HG02623 (cell line): Measurements from ENCODE around the gene KLHL35.

Source experiments
- ATAC-seq: cut with Tn5 transposase; IDR thresholded peaks from one replicate; pipeline ENCODE4 v1.9.1; 2021; ENCODE audit warnings: moderate library complexity; ENCODE audit not compliant: unreplicated experiment

Gene KLHL35

DNA sequence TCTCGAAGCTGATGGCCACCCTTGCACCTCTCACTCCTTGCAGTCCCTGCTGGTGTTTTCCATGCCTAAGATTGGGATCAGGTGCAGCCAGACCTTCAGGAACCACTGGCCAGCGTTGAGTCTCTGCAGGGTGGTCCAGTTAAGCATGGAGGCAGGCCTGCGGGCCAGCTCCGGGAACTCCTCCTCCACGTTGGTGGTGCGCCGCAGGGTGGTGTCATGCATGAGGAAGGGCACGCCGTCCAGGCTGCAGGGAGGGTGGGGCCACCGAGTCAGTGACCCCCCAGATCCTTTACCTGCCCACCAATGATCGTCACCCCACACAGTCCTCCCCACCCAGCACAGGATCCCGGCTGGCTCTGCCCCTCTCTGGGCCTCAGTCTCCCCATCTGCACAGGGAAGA lies 10.0 kb upstream of the KLHL35 start:
- ATAC-seq: no peak

DNA sequence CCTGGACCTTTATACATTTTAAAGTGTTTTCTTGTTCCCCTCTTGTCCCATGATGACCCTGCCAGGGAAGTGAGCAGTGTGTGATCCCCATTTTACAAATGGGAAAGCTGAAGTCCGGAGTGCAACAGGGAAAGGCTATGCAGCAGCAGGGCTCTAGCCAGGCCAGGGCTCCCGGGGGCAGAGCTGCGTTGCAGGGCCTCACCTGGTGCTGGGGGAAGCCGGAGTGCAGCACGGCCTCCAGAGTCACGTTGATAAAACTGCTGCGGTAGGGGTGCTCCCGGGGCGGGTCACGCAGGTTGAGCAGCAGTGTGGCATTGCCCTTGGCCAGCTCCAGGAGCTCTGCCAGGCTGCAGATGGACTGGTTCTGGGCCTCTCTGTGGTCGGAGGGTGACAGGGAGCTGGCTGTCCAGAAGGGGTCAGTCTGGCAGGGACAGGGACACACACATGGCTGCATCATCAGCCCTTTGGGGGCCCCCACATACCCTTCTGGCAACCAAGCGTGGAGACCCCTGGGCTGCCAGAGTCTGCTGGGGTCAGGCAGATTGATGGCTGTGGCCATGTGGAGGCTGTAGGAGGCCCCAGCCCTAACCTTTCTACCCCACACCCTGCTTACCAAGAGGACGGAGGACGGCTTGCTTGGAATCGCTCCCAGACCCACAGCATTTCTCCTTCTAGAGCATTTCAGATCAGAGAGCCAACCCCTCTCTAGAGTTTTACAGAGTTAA lies 9.3 kb upstream of the KLHL35 start:
- no peak for ATAC-seq

DNA sequence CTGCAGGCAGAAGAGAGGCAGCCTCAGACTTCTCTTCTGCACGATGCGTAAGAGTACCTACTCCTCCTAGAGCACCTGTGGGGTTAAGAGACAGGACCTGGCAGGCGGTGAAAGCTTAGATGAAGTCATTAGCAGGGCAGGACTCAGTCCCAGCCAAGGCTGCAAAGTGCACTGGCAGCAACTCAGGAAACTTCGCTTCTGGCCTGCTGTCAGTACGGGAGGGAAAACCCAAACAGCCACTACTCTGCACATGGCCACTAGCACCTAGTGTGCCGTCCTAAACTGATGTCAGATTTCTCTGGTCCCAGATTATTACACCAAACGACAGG lies 8.8 kb upstream of the KLHL35 start:
- no peak for ATAC-seq

DNA sequence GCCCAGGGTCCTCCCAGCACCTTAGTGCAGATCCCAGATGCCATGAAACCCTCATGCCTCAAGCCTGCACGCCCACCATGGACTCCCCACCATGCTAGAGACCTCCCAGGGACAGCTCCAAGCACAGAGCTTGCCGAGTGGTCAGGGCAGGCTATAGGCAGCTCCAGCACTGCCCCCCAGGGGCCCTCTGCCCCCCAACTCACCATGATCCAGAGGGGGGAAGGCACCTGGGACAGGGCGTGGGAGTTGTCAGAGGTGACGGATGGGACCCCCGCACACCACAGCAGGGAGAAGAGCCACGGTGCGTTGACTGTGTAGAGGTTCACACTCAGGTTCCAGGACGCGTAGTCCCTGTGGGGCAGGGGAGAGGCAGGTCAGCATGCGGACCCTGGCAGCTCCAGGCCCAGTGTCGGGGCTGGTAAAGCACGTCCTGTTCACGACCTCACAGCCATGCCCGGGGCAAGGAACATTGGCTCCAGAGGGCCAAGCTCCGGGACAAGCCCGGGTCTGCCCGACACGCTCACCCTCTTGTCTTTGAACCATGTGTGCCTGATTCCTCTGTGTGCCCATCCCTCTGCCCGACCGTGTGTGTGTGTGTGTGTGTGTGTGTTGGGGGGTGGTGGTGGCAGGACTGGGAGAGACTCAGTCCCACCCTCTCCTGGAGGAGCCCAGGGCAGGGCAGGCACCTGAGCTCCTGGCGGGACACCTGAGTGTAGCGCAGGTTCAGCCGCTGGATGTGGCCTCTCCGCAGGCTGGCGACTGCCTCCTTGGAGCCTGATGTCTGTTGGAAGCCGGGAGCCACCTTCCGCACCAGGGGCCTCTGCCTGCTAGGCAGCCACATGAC lies 8.2 kb upstream of the KLHL35 start:
- ATAC-seq: no peak

DNA sequence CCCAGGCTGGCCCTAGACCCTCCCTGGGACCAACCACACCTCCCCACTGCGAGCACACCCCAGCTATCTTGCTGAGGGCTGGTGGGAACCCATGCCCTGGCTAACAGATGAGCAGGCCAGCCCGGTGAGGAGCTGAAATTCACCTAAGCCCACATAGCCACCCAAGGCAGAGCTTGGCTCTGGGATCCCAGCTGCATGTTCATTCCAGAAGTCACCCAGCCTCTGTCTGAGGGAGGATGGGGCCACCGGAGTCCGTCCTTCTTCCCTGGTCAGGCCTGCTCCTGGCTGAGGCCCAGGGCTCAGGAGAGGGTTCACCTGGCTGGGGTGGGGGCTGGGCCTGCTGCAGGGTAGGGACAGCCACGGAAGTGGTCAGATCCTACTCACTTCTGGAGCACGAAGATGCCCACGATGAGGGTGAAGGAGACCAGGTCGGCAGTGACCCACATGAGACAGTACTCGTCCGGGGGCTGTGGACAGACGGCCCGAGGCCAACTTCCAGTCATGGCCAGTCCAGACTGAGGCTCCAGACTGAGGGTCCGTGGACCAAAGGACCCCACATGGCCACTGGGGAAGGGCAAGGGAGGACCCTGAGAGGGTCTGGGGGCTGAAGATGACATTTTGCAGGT lies 6.6 kb upstream of the KLHL35 start:
- no peak for ATAC-seq

DNA sequence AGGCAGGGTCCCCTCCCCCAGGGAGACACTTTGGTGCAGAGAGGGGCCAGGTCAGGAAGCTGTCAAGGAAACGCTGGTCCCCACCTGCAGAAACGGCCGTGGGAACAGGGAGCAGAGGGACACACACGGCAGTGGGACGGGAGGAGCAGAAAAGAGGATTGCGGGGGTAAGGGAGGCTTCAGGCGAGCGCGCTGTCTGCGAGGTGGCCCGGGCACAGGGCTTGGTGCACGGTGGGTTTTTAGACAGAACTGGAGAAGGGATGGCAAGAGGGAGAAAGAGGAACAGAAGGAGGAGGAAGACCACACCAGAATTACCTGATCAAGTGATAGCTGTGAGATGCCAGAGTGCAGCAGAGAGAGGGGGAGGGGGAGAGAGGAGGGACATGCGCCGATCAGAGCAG lies 6.0 kb upstream of the KLHL35 start:
- no peak for ATAC-seq

DNA sequence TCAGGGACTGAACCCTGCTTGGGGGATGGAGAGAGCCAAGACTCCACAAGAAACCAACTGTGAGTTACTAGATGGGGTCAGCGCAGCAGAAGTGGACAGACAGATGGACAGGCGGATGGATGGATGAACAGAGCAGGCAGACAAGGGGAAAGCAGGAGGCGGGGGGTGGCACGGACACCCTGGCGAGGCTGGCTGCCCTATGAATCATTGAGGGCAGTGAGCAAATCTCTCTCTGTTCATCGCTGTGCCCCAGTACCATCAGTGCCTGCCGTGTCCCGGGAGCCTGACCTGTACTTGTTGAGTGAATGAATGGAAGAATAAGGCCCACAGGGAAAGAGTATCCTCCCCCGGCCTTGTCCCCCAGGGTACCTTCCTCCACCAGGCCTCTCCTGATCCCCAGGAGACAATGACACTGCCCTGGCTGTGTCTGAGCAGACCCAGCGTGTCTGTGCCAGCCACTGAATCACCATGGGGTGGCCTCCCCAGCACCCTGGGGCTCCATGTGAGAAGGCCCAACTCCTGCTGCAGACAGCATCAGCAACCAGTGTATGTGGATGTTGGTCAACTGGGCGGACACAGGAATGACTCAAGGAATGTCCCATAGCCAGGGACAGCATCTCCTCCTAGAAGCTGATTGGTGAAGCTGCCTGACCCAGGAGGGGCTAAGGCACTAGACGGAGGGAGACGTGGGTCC lies 5.1 kb upstream of the KLHL35 start:
- no peak for ATAC-seq

DNA sequence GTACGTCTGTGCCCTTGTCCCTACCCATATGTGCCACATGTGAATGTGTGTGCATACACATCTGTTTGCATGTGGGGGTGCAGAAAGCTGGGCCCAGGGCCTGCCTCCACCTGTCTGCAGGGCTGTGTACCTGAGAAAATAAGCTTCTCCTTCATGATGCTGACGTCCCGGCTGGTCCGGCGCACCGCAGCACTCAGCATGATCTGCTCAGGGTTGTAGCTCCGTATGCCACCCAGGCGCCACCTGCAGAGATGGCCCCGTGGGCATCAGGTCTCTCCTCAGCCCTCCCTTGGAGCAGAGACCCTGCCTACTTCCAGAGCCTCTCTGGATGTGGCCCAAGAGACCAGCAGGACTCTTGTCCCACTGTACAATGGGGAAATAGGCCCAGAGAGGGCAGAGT lies 3.8 kb upstream of the KLHL35 start:
- ATAC-seq: no peak

DNA sequence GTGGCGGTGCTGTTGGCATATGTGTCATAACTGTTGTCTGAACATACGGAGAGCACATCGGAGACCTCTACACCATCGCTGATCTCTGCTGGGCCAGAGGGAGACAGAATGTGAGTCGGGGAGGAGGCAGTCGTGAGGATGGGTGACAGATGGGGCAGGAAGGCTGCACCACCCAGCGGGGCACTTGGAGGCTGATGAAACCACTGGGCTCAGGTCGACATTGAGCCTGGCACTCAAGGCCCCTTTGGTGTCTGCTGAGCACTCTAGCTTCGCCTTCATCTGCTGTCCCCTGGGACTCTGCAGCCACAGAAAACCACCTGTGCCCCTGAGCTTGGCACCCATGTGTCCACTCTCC lies 2.5 kb upstream of the KLHL35 start:
- ATAC-seq: no peak

DNA sequence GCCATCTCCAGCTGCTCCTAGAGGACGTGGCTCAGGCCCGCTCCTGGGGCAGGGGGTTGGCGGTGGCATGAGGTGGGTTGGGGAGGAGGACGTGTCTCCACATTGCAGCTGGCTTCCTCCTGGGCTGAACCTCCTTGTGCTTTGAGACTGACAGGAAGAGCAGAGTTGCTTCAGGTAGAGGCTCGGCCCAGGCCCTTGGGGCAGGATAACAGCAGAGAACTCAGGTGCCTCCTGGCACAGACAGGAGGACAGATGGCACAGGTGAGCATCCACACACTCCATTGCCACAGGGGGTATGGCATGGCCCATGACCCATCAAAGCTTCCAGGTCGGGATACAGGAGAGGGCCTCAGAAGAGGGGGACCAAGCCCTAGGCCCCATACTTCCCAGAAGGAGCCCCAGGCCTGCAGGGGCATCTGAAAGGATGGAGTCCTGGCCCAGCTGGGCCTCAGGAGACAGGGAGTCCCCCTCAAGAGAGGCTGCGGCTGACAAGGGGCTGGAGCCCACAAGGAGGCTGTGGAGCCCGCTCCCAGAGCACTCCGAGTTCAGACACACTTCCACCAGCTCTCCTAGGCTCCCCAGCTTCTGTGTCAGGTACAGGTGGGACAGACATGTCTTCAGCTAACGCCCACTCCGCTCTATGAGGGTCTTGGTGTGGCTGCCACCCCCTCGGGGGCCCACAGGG lies 2.0 kb upstream of the KLHL35 start:
- ATAC-seq: no peak

DNA sequence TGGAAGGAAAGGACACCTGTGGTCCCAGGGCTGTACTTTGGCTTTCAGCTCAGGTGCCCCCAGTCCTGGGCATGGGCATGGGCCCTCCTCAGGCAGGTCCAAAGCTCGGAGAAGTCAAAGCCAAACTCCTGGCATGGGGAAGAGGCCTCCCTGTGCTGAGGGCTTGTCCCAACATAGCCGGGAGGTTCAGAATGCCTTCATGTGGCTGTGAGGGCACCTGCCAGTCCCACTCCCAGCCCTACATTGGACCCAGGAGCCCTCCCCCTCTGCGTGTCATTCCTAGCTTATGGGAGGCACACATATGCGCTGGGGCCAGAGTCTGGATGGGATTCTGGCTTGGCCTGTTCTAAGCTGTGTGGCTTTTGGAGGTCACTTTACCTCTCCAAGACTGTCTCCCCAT lies 1.0 kb upstream of the KLHL35 start:
- no peak for ATAC-seq

DNA sequence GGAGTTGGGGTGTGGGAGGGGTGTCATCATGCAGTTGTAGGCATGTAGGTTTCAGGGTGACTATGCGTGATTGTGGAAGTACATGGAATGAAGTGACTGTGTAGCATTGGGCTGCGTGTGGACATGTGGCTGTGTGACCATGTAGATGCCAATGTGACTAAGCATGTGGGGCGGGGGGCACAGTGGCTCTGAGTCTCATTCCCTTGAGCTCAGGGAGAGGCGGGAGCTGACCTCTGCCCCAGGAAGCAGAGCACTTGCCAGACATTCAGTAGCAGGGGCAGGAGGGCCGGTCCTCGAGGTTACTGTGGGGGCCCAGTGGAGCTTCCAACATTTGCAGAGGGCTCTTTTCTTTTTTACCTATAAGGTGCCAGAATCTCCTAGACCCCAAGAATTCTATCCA lies 440 bp upstream of the KLHL35 start:
- no peak for ATAC-seq

DNA sequence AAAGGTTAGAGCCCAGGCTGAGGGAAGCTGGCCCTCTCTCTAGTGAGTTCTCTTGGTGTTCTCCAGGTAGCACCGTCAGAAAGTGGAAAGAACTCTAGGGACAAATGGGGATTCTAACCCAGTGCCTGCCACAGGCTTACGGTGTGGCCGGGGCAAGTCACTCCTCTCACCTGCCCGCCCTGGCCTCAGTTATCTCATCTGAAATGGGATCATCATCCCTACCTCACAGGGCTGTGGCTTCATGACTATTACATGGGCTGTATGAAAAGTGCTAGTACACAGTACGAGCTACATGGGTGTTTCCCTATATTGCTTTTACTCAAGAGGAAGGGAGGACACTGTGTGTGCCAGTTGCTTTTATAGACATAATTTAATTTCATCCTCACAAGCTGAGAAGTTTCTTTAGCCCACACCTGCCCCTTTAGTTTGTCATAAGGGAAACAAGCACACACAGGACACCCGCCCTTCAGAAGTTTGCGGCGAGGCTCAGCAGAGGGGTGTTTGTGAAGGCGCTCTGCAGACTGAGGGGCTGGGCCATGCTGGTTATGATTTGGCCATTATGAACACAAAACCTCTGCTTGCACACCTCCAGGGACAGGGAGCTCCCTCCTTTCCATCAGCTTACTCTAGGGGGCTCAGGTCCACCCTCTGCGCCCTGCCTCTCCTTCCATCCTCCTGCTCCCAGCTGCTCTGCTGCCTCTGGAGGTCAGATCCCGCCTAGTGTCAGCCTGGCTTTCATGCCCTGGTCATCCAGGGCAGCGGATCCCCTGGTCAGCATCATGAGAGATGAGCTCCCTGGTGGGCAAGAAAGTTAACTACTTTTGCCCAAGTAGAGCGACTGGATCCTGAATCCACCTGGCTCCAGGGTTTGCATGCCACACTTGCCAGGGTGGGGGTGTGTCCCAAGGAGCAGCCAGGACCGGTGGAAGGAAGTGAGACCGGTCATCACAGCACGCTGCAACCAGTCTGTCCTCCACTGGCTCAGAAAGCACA lies 1.2 kb downstream of the KLHL35 start:
- ATAC-seq: no peak

DNA sequence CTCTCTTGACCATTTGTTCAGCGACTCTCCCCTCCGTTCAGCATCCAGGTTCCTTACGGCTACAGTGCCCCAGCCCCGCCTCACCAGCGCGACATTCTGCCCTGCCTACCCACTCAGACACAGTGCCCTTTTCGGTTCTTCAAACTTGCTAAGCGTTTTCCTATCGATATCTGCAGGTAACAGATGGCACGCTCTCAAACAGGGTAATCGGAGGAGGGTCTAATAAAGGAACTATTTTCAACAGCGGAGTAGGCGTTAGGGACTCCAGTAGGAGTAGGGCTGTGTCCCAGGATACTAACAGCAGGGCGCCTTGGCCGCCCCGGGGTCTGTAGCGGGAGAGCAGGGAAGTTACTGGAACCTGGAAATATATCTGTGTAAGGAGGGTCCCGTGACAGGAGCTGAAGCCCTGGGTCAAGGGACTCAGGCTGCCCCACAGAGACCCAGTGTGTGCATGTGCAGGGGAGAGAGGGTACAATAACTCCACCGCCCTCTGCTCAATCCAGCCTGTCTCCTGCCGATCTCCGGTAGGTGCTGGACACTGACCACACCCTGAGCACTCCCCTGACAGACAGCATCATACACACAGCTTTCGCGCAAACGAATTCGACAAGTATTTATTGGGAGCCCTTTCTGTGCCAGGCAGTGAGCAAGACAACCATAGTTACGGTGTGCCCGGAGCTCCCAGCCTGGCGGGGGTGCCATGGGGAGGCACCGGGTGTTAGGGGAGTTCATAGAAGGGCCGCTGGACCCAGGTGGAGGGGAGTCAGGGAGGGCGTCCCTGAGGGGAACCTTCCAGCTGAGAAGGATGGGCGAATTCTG lies 2.1 kb downstream of the KLHL35 start:
- ATAC-seq: no peak

DNA sequence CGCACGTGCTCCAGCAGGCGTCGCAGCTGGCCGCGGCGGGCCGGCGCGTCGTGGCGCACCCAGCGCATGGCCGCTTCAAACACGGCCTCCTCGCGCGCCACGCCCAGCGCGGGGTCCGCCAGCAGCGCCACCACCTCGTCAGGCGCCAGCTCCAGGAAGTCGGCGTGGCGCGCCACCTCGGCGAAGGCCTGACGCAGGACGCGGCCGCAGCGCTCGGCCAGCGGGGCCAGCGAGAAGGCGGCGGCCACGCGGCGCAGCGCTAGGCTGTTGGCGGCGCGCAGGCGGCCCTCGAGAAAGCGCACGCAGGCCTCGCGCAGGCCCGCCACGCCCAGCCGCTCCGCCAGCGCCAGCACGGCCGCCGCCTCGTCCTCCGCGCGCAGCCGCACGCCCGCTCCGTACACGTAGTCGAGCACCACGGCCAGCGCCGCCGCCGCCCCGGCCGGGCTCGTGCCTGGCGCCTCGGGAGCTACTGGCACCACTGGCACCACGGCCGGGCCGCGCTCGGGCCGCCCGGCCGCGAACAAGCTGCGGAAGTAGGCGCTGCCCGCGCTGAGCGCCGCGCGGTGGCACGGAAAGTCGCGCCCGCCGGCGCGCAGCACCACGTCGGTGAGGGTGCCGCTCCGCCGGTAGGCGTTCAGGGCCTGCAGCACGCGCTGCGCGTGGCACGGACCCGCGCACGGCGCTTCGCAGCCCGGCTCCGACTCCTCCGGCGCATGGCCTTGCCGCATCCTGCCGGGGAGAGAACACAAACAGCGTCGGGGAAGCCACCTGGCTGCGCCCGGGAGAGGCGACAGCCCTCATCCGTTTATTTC lies 2.9 kb downstream of the KLHL35 start:
- no peak for ATAC-seq

DNA sequence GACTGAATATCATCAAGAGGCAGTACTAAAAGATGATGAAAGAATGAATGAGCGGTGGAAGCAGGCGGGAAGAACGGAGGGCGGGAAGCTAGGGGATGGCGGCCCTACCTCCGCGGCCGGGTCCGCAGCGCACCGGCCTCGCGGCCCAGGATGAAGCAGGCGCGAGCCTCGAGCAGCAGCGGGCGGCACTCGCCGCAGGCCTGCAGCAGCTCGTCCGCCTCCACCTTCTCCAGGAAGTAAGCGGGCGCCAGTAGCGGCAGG lies 3.4 kb downstream of the KLHL35 start:
- ATAC-seq: no peak

DNA sequence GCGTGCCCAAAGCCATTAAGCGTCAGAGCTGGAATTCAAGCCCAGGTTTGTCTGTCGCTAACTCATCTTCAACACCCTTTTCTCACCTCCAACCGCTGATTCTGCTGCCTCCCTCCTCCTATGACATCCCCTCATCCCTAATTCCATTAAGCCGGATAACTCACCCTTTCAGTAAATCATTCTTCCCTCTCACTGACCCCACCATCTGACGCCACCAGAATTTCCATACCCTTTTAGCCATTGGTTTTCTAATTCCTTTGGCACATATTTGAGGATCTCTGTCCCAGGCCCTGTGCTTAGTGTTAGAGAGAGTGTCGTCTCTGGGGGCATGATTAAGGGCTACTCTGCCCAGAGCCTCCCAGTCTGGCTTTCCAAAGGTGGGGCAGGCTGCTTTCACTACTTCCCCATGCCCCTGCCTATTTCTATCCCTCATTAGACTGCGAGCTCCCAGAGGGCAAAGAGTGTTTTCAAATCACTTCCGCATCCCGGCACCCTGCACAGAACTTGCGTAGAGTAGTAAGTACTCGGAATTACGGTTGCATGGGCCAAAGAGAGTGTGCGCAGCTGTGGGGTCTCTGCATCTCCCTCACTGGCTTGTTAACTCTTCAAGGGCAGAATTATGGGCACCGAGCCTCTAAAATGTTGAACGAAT lies 3.9 kb downstream of the KLHL35 start:
- no peak for ATAC-seq

DNA sequence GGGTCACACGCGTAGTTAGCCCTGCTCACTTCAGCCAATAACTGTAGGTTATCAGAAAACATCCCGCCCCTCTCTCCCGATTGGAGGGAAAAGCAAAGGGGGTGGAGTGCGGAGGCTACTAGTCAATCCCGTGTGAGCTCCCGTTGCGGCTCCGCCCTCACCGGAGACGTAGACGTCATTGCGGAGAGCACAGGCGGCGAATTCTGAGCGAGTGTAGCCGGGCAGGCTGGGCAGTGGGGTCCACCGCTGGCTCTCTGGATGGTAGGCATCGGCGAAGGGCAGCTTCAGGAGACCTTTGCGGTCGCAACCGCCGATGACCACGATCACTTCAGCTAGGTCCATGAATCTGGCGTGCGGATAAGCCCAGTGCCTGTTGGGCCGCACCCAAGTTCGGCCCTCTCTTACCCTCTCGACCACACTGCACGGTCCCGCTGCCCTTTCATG lies 4.7 kb downstream of the KLHL35 start:
- ATAC-seq: peak; percentile 77
